Jurkat, Clone E6-1 (cell line): Measurements from ENCODE around the gene BAK1.

Experiments used
- DNase-seq: peaks from one replicate; pipeline ENCODE4 v3.0.0-alpha.2; 2011; ENCODE audit warnings: low read depth, low spot score
- H3K4me3 ChIP-seq: 2 replicates; pipeline ENCODE4 v1.5.1; 2011; ENCODE audit warnings: mild to moderate bottlenecking, low read length, control low read depth, moderate library complexity

BAK1 gene

DNA sequence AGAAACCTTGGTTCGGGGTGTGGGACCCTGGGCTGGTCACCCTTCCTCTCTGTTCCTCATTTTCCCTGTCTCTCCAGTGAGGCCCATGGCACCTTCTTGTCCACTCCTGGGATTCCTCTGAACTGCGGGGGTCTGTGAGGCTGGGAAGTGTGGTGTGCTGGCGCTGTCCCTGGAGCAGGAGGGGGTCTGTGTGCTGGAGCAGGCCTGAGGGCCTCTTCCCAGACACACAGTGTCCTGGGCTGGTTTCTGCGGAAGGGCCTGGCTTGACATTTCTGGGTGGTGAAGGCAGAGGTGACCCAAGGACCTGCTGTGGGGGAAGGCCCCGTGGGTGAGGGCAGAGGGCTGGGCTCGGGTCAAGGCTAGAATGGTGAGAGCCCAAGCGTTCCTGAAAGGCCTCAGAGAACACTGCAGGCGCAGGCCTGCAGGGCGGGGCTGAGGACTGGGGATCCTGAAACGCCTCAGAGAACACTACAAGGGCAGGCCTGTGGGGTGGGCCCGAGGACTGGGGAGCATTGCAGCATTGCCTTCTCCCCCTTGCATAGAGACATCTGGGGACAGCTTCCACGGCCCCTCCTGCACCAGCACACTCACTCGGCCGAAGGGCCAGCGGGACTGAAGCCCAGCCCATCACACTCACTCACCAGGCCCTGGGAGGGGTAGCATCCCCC, 10.6 kb upstream of the BAK1 start:
- no peak for DNase-seq
- H3K4me3 ChIP-seq = no peak overlapping the region

DNA sequence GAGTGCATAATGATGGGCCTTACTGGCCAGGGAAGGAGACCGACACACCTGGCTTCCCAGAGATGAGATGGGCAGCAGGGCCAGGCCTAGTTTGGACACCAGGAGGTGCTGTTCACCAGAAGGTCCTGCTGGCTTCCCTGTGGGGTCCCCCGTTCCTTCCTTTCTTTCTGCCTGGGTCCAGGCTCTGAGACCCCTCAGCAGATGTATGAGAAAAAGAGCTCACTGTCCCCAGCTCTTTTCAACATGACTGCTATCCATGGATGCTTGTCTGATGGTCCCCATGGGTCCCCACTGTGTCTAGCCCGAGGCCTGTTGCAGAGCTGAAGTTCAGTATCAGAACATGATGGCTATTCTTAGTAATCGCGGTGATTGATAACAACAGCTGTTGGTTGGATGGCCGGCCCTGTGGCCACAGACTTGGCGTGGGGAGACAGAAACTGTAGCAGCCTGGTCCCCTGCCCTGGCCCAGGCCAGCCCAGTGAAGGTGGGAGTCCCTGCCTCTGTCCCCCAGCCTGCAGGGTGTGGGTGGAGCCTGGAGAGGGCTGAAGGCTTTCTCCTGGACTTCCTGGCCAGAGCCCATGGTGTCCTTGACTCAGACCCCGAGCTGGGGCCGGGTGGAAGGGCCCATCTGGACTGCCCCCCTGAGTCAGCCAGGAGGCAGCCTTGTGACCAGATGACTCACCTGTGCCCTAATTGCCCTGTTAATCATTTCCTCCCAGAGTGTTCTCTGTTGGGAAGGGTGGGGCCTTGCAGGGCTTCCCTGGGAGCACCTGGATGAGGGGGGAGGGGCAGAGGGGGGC, 9.9 kb upstream of the BAK1 start:
- H3K4me3 ChIP-seq = no peak overlapping the region
- DNase-seq = no peak

DNA sequence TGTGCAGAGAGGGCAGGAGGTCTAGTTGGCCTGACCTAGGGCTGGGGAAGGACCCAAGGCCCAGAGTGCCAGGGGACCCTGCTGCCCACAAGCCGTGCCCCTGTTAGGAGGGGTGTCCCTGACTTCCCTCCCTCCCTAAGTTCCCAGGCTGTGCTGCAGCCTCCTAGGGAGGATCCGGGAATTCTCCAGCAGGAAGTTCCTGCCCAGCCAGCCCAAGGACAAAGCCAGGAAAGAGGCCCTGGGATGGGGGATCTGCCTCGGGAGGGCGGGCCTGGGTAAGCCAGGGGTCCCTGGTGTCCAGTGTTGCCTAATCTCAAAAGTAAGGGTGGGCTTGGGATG, 9.3 kb upstream of the BAK1 start:
- H3K4me3 ChIP-seq = no peak overlapping the region
- no peak for DNase-seq

DNA sequence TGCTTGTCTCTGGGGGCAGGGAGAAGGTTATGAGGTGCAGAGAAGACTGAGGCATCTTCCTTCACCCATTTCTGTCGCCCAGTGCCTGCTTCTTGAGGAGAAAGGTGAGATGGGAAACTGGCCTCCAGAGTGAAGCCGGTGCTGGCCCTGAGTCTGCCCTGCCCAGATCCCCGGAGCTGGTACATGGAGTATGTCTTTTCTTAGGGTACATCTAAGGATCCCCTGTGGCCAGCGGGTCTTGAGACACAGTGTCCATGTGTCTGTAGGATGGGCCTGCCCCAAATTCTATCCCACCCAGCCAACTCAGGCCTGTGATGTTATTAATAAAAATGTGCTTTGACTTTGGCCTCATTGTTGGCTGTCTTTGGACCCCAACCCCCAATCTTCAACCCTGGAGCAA, 8.8 kb upstream of the BAK1 start:
- no peak overlapping the region for H3K4me3 ChIP-seq
- DNase-seq = no peak

DNA sequence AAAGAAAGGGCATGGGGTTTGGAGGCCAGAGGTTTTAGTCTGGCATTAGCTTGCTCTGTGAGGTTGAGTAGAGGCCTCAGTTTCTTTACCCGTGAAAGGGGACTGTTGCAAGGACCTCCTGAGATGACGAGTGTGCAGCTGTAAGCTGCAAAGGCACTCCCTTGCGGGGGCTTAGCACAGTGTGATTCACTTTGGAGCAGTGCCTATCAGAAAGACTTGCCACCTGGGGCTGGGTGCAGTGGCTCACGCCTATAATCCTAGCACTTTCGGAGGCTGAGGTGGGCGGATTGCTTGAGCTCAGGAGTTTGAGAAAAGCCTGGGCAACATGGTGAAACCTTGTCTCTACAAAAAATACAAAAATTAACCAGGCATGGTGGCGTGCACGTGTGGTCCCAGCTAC, 7.5 kb upstream of the BAK1 start:
- no peak overlapping the region for H3K4me3 ChIP-seq
- no peak for DNase-seq

DNA sequence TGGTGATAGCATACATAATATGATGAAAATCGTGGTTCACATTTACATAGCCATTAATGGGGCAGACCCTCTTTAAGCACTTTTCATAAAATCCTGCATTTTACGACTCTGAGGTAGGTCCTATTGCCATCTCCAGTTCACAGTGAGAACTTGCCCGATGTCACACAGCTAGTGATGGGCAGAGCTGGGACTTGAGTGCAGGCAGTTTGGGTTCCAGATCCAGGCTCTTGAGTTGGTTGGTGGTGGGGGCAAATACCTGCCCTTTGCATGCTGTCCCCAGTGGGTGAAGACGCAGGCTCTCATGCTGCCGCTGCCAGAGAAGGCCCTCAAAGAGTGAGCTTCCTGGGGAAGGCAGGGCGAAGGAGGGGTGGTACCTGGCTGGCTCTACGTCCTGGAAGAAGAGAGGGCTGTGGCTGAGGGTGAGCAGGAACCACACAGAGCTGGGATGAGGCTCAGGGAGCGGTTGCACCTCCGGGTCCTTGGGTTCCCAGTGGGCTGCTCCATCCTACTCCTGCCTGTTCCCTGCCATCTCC, 6.1 kb upstream of the BAK1 start:
- DNase-seq = no peak
- H3K4me3 ChIP-seq = peak overlapping the region; percentile 45

DNA sequence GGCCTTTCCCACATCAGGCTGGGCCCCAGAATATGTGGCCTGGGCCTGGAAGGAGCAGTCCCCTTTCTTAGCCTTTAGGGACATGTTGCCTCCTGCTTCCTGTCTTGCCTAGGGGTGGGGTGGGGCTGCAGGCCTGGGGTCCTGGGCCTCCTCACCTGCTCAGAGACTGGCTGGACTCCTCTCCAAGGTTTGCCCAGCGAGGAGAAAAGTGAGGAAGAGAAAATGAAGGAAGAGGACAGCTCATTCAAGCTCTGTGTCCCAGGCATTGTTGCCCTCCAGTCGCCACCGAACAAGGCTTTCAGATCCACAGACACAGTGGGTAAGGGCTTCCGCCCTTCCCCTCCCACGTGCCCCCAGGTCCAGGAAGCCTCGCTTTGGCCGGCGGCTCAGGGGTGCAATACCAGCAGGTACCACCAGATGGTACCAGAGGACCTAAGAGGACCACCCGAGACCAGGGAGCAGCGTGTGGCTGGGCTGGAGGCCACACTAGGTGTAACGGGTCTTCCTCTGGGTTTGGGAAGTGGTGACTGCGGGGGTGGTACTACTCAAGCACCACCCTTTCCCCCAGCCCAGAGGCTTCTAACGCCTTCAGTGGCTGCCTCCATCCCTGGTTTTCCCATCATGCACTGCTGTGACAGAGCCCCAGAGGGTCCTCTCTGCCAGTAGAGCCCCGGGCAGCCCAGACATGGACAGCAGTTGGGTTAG, 5.5 kb upstream of the BAK1 start:
- peak overlapping the region; percentile 45 for H3K4me3 ChIP-seq
- peak; percentile 84 for DNase-seq

DNA sequence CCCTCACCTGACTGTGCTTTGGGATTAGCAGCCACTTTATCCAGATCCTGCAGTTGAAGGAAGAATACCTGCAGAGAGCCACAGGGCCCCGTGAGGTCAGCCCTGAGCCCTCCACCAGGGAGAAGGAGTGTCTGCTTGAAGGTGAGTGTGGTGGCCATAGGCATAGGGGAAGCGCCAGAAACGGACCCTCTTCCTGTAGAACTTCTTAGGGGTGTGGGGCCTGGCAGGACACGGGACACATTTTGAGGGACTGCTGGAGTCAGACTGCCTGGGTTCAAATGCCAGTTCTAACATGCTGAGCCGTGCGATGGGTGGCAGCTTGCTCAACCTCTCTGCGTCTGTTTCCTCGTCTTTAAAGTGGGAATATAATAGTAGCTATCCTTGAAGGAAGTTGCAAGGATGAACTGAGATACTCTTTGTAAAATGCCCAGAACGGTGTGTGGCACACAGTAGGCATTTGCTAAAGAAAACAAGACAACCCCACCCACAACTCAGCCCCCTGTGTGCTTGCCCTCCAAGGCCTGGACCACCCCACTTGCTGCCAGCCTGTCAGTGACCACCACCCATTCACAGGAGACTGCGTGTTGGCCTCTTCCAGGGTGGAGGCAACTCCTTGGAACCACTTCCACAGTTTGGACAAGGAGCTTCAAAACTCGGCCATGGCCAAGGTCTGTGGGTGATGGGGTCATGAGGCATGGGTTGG, 4.8 kb upstream of the BAK1 start:
- no peak for DNase-seq
- H3K4me3 ChIP-seq = peak overlapping the region; percentile 45

DNA sequence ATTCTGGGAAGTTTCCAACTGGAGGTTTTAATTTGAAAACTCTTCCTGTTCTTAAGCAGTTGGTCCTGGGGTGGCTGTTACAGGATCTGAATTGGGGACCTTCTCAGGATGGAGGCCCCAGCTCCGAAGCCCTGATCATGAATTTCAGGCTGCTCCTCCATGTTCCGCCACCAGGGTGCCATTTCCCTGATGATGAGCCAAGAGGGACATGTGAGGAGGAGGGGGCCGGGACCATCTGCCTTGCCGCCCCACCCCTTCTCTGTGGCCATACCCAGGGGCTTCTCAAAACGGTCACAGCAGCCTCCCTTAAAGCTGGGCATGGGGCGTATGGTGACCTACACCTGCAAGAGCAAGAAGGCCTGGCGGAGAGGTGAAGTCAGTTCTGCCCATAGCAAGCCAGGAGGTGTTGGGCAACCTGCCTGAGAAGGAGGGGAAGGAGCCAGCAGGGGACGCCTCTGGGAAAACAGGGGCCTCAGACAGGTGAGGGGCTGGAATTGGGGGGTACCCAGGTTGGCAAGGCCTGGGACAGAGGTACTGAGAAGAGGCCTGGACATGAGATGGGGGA, 3.6 kb upstream of the BAK1 start:
- DNase-seq = no peak
- no peak overlapping the region for H3K4me3 ChIP-seq

DNA sequence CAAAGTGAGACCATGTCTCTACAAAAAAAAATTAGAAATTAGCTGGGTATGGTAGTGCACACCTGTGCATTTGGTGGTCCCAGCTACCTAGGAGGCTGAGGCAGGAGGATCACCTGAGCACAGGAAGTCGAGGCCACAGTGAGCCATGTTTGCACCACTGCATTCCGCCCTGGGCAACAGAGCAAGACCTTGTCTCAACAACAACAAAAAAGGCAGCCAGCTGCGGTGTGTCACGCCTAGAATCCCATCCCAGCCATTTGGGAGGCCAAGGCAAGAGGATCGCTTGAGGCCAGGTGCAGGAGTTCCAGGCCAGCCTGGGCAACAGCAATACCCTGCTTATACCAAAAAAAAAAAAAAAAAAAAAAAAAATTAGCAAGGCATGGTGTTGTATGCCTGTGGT, 1.1 kb upstream of the BAK1 start:
- DNase-seq = no peak
- H3K4me3 ChIP-seq = no peak overlapping the region

DNA sequence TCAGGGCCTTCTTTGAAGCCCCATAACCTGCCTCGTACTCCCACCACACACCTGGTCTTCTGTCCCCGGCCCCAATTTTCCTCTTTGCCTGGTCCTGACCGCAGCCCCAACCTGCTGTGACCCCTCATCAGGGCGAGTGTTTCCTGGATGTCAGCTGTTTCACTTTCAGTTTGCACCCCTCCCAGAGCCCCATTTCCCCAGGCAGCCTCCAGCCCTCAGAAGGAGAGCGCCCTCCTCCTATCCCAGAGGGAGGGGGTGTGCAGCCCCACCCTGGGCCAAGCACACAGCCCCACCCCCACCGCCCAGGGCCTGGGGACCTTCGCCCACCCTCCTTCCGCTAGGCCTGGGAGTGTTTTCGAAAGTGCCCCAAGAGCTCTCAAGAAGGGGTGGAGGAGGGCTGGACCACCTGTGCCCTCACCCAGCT, 1.5 kb downstream of the BAK1 start:
- peak; percentile 35 for DNase-seq

DNA sequence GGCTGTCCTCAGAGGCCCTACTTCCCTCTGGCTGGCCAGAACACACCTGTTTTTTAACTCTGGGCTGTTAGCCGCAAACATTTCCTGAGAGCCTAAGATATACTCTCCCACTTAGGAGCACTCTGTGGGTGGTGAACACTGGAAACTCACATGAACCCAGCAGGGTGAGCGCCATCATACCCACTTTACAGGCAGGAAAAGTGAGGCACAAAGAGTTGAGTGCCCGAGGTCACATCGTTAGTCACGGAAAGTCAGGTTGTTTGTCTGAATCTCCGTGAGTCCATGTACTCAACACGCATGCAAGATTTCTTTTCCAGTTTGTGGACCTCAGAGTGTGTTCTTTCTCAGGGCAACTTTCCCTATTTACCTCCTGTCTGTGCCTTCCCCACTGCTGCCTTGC, 1.9 kb downstream of the BAK1 start:
- no peak for DNase-seq
- H3K4me3 ChIP-seq = peak overlapping the region; percentile 93

More for the DNA sequence above, 1.5 kb downstream of the BAK1 start:
- H3K4me3 ChIP-seq = peak overlapping the region; percentile 93

DNA sequence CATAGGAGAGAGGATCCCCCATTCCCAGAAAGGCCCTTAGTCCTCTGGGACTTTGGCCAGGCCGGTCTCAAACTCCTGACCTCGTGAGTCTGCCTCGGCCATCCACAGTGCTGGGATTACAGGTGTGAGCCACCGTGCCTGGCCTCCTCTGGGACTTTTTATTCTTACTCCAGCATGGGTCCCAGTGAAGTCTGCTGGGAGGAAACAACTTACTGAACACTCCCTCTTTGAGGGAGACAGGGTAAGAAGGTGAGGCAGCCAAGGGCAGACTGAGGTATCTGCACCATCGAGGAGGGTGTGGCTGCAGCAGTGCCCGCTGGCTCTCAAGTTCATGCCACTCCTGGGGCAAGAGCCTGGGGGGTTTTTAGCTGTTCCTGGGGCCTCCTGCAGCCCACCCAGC, 2.4 kb downstream of the BAK1 start:
- H3K4me3 ChIP-seq = no peak overlapping the region
- no peak for DNase-seq

DNA sequence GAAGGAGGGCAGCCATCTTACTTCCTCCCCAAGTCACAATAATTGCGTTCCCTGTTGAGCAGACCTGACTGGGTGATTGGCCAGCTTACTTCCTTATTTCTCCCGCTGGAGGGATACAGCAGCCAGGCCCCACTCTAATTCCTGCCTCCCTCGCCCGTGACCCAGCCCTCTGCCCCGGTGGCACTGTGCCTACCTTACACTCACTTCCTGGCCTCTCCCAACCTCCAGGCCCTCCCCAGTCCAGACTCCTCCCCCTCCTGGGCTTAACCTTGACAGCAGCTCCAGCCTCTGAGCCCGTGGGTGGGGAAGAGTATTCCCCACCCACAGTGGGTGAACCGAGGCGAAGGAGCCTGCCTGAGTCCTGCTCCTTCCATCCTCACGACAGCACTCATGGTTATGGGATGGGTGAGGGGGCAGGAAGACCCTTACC, 3.0 kb downstream of the BAK1 start:
- no peak overlapping the region for H3K4me3 ChIP-seq
- no peak for DNase-seq

DNA sequence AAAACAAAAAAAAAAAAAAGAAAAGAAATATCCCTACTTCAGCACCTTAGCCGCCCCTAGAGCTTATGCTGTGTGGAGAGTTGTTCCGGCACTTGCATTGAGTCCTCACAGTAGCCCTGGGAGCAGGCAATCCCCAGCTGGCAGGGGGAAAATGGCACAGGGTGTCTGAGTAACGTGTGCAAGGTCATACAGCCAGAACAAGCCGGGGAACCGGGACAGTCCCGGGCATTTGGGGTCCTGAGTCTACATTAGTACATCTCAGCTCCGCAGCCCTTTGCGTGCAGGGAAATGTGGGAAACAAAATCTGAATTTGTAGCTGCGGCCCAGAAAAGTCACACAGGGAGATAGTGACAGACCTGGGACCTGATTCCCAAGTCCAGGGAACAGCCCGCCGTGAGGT, 3.4 kb downstream of the BAK1 start:
- DNase-seq = no peak
- no peak overlapping the region for H3K4me3 ChIP-seq

DNA sequence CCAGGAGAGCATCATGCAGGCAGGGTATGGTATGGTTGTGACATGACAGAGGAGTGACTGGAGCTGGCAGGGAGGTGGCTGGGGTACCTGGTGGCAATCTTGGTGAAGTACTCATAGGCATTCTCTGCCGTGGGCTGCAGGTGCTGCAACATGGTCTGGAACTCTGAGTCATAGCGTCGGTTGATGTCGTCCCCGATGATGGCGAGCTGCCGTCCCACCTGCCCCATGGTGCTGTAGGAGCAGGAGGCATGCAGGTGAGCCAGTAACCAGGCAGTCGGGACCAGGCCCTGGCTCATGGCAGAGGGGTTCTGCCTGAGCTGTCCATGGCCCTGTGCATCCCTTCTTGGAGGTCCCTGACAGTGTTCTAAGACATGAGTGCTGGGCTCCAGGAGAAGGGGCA, 4.9 kb downstream of the BAK1 start:
- no peak for DNase-seq

DNA sequence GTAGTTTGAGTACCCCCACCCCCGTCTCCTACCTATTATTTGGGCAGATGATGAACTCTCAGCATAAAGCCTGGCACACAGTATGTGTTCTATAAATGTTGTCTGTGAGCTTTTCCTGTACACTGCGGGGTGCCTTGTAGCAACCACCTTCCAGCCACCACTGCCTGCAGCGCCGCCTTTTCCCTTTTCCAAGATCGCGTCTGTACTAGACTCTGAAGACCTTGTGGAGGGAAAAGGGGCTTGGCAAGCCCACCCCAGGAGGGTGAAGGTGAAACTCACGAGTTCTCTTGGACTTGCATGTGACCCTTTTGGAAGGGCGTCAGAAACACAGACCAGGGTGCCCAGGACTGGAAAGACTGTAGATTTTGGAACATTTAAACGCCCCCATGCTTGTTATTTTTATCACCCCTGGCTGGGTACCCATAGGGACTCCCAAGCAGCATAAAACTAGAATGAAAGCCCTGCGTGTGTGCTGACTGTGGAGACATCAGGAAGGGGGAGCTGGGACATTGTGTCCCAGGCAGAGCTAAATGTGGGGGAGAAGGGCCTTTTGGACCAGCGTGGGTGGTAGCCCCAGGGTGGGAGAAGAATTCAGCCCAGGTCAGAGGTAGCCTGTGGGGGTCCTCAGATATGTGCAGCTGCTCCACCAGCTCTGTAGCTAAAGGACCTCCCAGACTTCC, 8.3 kb downstream of the BAK1 start:
- no peak for DNase-seq

More for the DNA sequence above, 4.9 kb downstream of the BAK1 start:
- H3K4me3 ChIP-seq = no peak overlapping the region

DNA sequence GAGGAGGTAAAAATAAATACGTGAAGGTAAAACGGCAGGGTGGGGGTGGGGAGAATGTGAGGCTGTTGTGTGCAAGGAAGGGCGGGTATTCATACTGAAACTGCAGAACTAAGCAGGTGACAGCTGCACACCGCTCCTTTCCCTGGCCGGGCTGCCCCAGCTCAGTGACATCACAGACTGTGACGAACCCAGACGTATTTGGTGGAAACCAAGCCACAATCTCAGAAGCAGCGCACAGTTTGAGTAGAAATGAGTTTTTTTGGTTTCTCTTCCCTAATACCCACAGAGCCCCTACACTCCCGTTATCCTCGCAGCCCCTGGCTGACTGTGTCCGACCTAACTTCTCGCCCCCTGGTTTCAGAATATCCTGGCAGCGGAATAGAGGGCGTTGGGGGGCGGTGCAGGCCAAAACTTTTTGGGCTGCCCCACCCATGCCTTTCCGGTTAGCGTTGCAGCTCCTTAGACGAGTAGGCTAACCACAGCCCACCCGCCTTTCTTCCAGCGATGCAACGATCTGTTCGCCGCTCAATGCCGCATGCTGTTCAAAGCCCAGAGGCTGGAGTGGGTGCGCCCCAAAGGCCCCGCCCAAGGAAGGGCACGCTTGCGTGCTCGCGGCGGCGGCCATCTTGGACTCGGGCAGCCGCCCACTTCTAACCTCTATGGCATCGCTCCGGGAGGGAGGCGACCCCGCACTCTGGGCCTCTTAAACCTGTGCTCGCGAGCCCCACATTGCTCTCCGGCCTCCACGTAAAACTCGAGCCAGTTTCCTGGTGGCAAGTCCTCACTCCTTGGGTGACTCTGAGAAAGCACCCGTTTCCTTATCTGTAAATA, 9.1 kb downstream of the BAK1 start:
- peak; percentile 95 for DNase-seq

More for the DNA sequence above, 8.3 kb downstream of the BAK1 start:
- H3K4me3 ChIP-seq = peak overlapping the region; percentile 54

More for the DNA sequence above, 9.1 kb downstream of the BAK1 start:
- H3K4me3 ChIP-seq = peak overlapping the region; percentile 54
